ENCODE results near the gene DMRTC2. TPM values are rescaled to one million over a fixed set of nuclear protein-coding genes. Genes with fewer than 3 reads are reported as not detected.

DMRTC2 gene
- total RNA-seq, 1 experiment from 2014 or later = not detected

DNA sequence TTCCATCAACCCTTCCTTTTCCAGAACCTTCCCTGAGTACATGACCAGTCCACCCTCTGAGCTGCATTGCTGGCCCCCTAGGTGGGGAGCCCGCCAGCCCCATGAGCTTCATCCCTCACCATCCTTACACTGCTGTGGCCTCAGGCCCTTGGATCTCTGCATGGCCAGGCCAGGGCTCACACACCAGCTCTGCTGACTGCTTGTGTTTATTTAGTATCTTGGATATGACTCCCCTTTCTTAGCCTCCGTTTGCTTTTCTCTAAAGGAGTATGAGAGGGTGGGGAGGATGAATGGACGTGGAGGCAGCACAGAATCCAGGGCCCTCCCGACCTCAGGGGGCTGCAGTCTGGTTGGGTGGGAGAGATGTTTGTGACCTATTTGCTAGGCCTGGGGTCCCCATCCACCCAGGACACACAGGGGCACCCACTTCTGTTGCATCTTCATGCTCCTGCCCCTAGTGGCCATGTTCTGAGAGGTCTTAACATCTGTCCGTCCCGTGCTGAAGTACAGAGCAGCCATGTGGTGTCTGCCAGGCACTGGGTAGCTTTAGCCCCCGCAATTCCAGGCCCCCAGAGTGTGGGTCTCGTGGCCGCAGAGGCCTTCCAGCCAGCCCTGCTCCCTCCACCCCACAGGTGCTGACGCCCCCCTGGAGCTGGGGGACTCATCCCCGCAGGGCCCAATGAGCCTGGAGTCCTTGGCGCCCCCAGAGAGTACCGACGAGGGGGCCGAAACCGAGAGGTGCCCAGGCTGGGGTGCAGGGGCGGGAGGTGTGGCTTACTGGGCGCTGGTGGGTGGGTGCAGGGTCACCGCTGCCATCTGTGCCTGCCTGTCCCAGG lies 51.1 kb downstream of the DMRTC2 start:
- Histone ChIP-seq H2AFZ (ENCODE audit: low read depth, low read length, poor library complexity, severe bottlenecking) (no peak overlapping the region), H3K4me1 (ENCODE audit: control insufficient read depth in 1 of 2, insufficient read depth in 2 of 2, low read length in 2 of 2) (no peaks in the 10 kb centered on the region), H3K27me3 (ENCODE audit: insufficient read depth, low read length) (no peaks in the 10 kb centered on the region), H3K4me2 (ENCODE audit: low read length) (no peak overlapping the region), H3K36me3 (ENCODE audit: control insufficient read depth in 1 of 2, insufficient read depth in 2 of 2, low read length in 2 of 2) (peaks cover 28 to 34% of the 10 kb centered on the region in 2 experiments; a peak in 3 of 4 replicates), H3K9ac (ENCODE audit: low read length) (no peak overlapping the region), H4K20me1 (ENCODE audit: insufficient read depth) (no peaks in the 10 kb centered on the region), H3K27ac (ENCODE audit: low read depth, low read length) (no peak overlapping the region), H3K9me2 (ENCODE audit: insufficient read depth) (no peaks in the 10 kb centered on the region), H3K9me3 (ENCODE audit: control insufficient read depth in 1 of 2, insufficient read depth in 1 of 2, low read depth in 1 of 2, low read length in 2 of 2) (no peaks in the 10 kb centered on the region), H3K4me3 (replicated peaks in 1 of 2; ENCODE audit: low read depth in 1 of 2, low read length in 2 of 2) (no peak overlapping the region), H3K79me2 (ENCODE audit: insufficient read depth, low read length) (no peaks in the 10 kb centered on the region)
- ChIA-PET POLR2A (no interaction called here), RAD21 (ENCODE audit: low non-redundant PET in 1 of 2, low total read pairs in 2 of 2, uncharacterized antibody in 2 of 2, unreplicated experiment in 2 of 2) (no interaction called here), CTCF (no interaction called here)
- no peak for TF ChIP-seq ZFX (IDR thresholded peaks at IDR 0.05)
- TF ChIP-seq, protein P1, sequence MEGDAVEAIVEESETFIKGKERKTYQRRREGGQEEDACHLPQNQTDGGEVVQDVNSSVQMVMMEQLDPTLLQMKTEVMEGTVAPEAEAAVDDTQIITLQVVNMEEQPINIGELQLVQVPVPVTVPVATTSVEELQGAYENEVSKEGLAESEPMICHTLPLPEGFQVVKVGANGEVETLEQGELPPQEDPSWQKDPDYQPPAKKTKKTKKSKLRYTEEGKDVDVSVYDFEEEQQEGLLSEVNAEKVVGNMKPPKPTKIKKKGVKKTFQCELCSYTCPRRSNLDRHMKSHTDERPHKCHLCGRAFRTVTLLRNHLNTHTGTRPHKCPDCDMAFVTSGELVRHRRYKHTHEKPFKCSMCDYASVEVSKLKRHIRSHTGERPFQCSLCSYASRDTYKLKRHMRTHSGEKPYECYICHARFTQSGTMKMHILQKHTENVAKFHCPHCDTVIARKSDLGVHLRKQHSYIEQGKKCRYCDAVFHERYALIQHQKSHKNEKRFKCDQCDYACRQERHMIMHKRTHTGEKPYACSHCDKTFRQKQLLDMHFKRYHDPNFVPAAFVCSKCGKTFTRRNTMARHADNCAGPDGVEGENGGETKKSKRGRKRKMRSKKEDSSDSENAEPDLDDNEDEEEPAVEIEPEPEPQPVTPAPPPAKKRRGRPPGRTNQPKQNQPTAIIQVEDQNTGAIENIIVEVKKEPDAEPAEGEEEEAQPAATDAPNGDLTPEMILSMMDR (IDR thresholded peaks at IDR 0.05 in 2 of 3, conservative IDR thresholded peaks at IDR 0.05 in 1 of 3; ENCODE audit: borderline replicate concordance in 1 of 3, insufficient read depth in 1 of 3, low read depth in 2 of 3, low read length in 2 of 3) = peak in 2 of 3 experiments; percentile 45 to 47; a peak in 3 of 6 replicates
- DNase-seq (ENCODE audit: low read depth, low spot score) (no peak), ATAC-seq (peak; percentile 70)
- no TSS peak for BruUV-seq (replicated peaks)
- intact Hi-C loops (cut with micrococcal nuclease) = no loop called here

DNA sequence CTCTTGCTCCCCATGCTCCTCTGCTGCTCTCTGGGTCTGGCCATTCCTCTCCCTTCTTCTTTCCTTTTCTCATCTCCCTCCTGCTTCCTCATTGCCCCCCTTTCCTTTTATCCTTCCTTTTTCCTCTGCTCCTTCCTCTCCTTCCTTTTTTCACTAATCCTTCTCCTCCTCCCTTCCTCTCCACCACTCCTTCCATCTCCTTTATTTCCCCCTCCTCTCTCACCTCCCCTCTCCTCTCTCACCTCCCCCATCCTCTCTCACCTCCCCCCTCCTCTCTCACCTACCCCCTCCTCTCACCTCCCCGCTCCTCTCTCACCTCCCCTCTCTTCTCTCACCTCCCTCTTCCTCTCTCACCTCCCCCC lies 51.7 kb downstream of the DMRTC2 start:
- intact Hi-C loops (cut with micrococcal nuclease) = no loop called here
- no peak for ATAC-seq
- ChIA-PET CTCF (no interaction called here), POLR2A (no interaction called here), RAD21 (ENCODE audit: low non-redundant PET in 1 of 2, low total read pairs in 2 of 2, uncharacterized antibody in 2 of 2, unreplicated experiment in 2 of 2) (no interaction called here)
- Histone ChIP-seq H3K9me2 (ENCODE audit: insufficient read depth) (no peaks in the 10 kb centered on the region), H3K9ac (ENCODE audit: low read length) (no peak overlapping the region), H3K36me3 (ENCODE audit: control insufficient read depth in 1 of 2, insufficient read depth in 2 of 2, low read length in 2 of 2) (peaks cover 30 to 33% of the 10 kb centered on the region in 2 experiments; a peak in 3 of 4 replicates), H3K4me2 (ENCODE audit: low read length) (no peak overlapping the region), H2AFZ (ENCODE audit: low read depth, low read length, poor library complexity, severe bottlenecking) (no peak overlapping the region), H3K27me3 (ENCODE audit: insufficient read depth, low read length) (no peaks in the 10 kb centered on the region), H3K4me1 (ENCODE audit: control insufficient read depth in 1 of 2, insufficient read depth in 2 of 2, low read length in 2 of 2) (no peaks in the 10 kb centered on the region), H3K9me3 (ENCODE audit: control insufficient read depth in 1 of 2, insufficient read depth in 1 of 2, low read depth in 1 of 2, low read length in 2 of 2) (no peaks in the 10 kb centered on the region), H4K20me1 (ENCODE audit: insufficient read depth) (no peaks in the 10 kb centered on the region), H3K79me2 (ENCODE audit: insufficient read depth, low read length) (no peaks in the 10 kb centered on the region), H3K4me3 (replicated peaks in 1 of 2; ENCODE audit: low read depth in 1 of 2, low read length in 2 of 2) (no peak overlapping the region), H3K27ac (ENCODE audit: low read depth, low read length) (no peak overlapping the region)
- no TSS peak for BruUV-seq (replicated peaks)
- DNase-seq (ENCODE audit: low read depth, low spot score) = no peak
- TF ChIP-seq SIN3A (IDR thresholded peaks at IDR 0.05; ENCODE audit: low read depth) (no peak), POLR2AphosphoS5 (IDR thresholded peaks at IDR 0.05; ENCODE audit: low read depth, low read length) (no peak), CBX3 (IDR thresholded peaks at IDR 0.05; ENCODE audit: low read depth) (no peak), EGR1 (IDR thresholded peaks at IDR 0.05; ENCODE audit: low read depth) (no peak), TCF7L2 (IDR thresholded peaks at IDR 0.05; ENCODE audit: borderline replicate concordance, extremely low read depth, insufficient read depth, insufficient read length) (no peak), FOSL1 (IDR thresholded peaks at IDR 0.05; ENCODE audit: low read depth) (no peak), ZNF274 (IDR thresholded peaks at IDR 0.05; ENCODE audit: low read depth, low read length) (no peak), ELF1 (IDR thresholded peaks at IDR 0.05; ENCODE audit: borderline replicate concordance, low read depth) (no peak)
- TF ChIP-seq, protein P2, sequence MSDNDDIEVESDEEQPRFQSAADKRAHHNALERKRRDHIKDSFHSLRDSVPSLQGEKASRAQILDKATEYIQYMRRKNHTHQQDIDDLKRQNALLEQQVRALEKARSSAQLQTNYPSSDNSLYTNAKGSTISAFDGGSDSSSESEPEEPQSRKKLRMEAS (IDR thresholded peaks at IDR 0.05) = no peak
- TF ChIP-seq, protein P3, sequence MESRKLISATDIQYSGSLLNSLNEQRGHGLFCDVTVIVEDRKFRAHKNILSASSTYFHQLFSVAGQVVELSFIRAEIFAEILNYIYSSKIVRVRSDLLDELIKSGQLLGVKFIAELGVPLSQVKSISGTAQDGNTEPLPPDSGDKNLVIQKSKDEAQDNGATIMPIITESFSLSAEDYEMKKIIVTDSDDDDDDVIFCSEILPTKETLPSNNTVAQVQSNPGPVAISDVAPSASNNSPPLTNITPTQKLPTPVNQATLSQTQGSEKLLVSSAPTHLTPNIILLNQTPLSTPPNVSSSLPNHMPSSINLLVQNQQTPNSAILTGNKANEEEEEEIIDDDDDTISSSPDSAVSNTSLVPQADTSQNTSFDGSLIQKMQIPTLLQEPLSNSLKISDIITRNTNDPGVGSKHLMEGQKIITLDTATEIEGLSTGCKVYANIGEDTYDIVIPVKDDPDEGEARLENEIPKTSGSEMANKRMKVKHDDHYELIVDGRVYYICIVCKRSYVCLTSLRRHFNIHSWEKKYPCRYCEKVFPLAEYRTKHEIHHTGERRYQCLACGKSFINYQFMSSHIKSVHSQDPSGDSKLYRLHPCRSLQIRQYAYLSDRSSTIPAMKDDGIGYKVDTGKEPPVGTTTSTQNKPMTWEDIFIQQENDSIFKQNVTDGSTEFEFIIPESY (IDR thresholded peaks at IDR 0.05; ENCODE audit: extremely low read depth, insufficient replicate concordance, low read length) = no peak

All from HCT116 (cell line).